HEK293 (cell line): ENCODE data around the gene CACNA1D.

Experiments used
- CTCF ChIA-PET: fragments of 350-600 bp; formaldehyde crosslinking; extraction: SDS; loops from one replicate; lab custom pipeline; 2021; ENCODE audit warnings: antibody characterized with exemption; lab: Yijun Ruan, JAX
- POLR2A ChIA-PET: fragments of 300-600 bp; formaldehyde crosslinking; extraction: SDS; loops from one replicate; lab custom pipeline; 2020; ENCODE audit warnings: antibody characterized with exemption, inconsistent platforms; lab: Yijun Ruan, JAX
- H3K27ac ChIP-seq: fragments of 200-500 bp; sonication (Bioruptor generic); 2 replicates; pipeline ENCODE4 v1.5.1; 2014; ENCODE audit warnings: low read depth, low read length, control low read depth, inconsistent platforms; ENCODE audit errors: extremely low read depth
- H3K36me3 ChIP-seq, 2 experiments: fragments of 200-500 bp in 1 of 2; sonication (Bioruptor generic) in 1 of 2; 1 replicate in 1 of 2; 2 replicates in 1 of 2; pipeline ENCODE4 v1.5.1; 2014 to 2017; ENCODE audit warnings: inconsistent platforms in 2 of 2, low read length in 2 of 2; ENCODE audit not compliant: control insufficient read depth in 2 of 2, insufficient read depth in 1 of 2
- H3K4me1 ChIP-seq: fragments of 200-500 bp; sonication (Bioruptor generic); 2 replicates; pipeline ENCODE4 v1.5.1; 2014; ENCODE audit warnings: mild to moderate bottlenecking, low read length, inconsistent platforms; ENCODE audit not compliant: control insufficient read depth, insufficient read depth
- H3K4me3 ChIP-seq: 2 replicates; pipeline ENCODE4 v1.5.1; 2011; ENCODE audit warnings: low read depth, mild to moderate bottlenecking, control low read depth, low read length, moderate library complexity
- H3K9me3 ChIP-seq: fragments of 200-500 bp; sonication (Bioruptor generic); 2 replicates; pipeline ENCODE4 v1.5.1; 2014; ENCODE audit warnings: low read depth, low read length, inconsistent platforms; ENCODE audit not compliant: control insufficient read depth, insufficient read depth
- REPIN1 ChIP-seq: fragments of 450-650 bp; formaldehyde crosslinking; IDR thresholded peaks from 2 replicates; pipeline ENCODE4 v1.5.1; 2017; ENCODE audit warnings: missing biosample characterization, missing genetic modification characterization, low read depth
- ZBTB20 ChIP-seq: fragments of 450-650 bp; formaldehyde crosslinking; IDR thresholded peaks from 2 replicates; pipeline ENCODE4 v1.5.1; 2016; ENCODE audit warnings: missing biosample characterization, missing genetic modification characterization
- ZNF132 ChIP-seq: fragments of 450-650 bp; formaldehyde crosslinking; IDR thresholded peaks from 2 replicates; pipeline ENCODE4 v1.5.1; 2017; ENCODE audit warnings: missing biosample characterization, missing genetic modification characterization, borderline replicate concordance
- ZNF280D ChIP-seq: fragments of 450-650 bp; formaldehyde crosslinking; IDR thresholded peaks from 2 replicates; pipeline ENCODE4 v1.5.1; 2016; ENCODE audit warnings: missing biosample characterization, missing genetic modification characterization
- ZNF394 ChIP-seq: fragments of 450-650 bp; formaldehyde crosslinking; IDR thresholded peaks from 2 replicates; pipeline ENCODE4 v1.5.1; 2016; ENCODE audit warnings: missing biosample characterization, missing genetic modification characterization, mild to moderate bottlenecking, moderate library complexity, borderline replicate concordance
- ZNF433 ChIP-seq: fragments of 450-650 bp; formaldehyde crosslinking; IDR thresholded peaks from 2 replicates; pipeline ENCODE4 v1.5.1; 2016; ENCODE audit warnings: missing biosample characterization, missing genetic modification characterization, low read depth
- ZNF510 ChIP-seq: fragments of 450-650 bp; formaldehyde crosslinking; IDR thresholded peaks from 2 replicates; pipeline ENCODE4 v1.5.1; 2018; ENCODE audit warnings: mild to moderate bottlenecking, missing genetic modification characterization, missing biosample characterization; ENCODE audit not compliant: insufficient replicate concordance
- ZNF585B ChIP-seq: fragments of 450-650 bp; formaldehyde crosslinking; IDR thresholded peaks from 2 replicates; pipeline ENCODE4 v1.5.1; 2016; ENCODE audit warnings: missing biosample characterization, missing genetic modification characterization
- ZNF776 ChIP-seq: fragments of 450-650 bp; formaldehyde crosslinking; IDR thresholded peaks from 2 replicates; pipeline ENCODE4 v1.5.0; 2017; ENCODE audit warnings: missing biosample characterization, missing genetic modification characterization, borderline replicate concordance
- ZSCAN4 ChIP-seq: fragments of 450-650 bp; formaldehyde crosslinking; IDR thresholded peaks from 2 replicates; pipeline ENCODE4 v1.5.1; 2017; ENCODE audit warnings: missing biosample characterization, missing genetic modification characterization

CACNA1D gene

GRCh38 chr3:53795789-53796560 is 301.6 kb downstream of the CACNA1D start:
- H3K4me1 ChIP-seq, result no peaks in the 10 kb centered on the region
- H3K4me3 ChIP-seq, result no peak overlapping the region
- CTCF ChIA-PET, result interaction anchor here (0.7 kb wide), 1 partner anchor 57 kb away, joined by 3 read pairs; no protein-coding TSS in a partner anchor
- TF ChIP-seq REPIN1 (tag by site-specific recombination) (no peak), ZNF433 (tag by site-specific recombination) (no peak), ZBTB20 (0 out of 2 replicates have a peak, but pooled peaks have one; percentile 24), ZNF585B (no peak), ZNF776 (no peak)
- H3K36me3 ChIP-seq, result no peaks in the 10 kb centered on the region
- POLR2A ChIA-PET, result no interaction called here
- H3K9me3 ChIP-seq, result no peaks in the 10 kb centered on the region
- H3K27ac ChIP-seq, result no peak overlapping the region

- H3K4me1 ChIP-seq, result no peaks in the 10 kb centered on the region
- POLR2A ChIA-PET, result no interaction called here
- no peak overlapping the region for H3K4me3 ChIP-seq
- no peak for TF ChIP-seq ZNF394 (tag by site-specific recombination)
- peak; percentile 62 for TF ChIP-seq ZSCAN4 (tag by site-specific recombination)
- TF ChIP-seq ZNF510 (tag by site-specific recombination), result no peak
- no peaks in the 10 kb centered on the region for H3K9me3 ChIP-seq
- H3K36me3 ChIP-seq, result no peaks in the 10 kb centered on the region
- no peak overlapping the region for H3K27ac ChIP-seq
- CTCF ChIA-PET, result no interaction called here
These were observed 303.7 kb downstream of the CACNA1D start for GRCh38 chr3:53798144-53798543.

- CTCF ChIA-PET, result no interaction called here
- Histone ChIP-seq H3K9me3 (no peaks in the 10 kb centered on the region), H3K4me1 (no peaks in the 10 kb centered on the region), H3K36me3 (no peaks in the 10 kb centered on the region), H3K27ac (no peak overlapping the region), H3K4me3 (no peak overlapping the region)
- no peak for TF ChIP-seq ZNF280D (tag by site-specific recombination)
- POLR2A ChIA-PET, result no interaction called here
These were observed 305.0 kb downstream of the CACNA1D start for GRCh38 chr3:53799338-53799865.

- CTCF ChIA-PET, result interaction anchor here (0.7 kb wide), 1 partner anchor 142 kb away, joined by 3 read pairs; no protein-coding TSS in a partner anchor
- no peak overlapping the region for H3K4me3 ChIP-seq
These were observed 305.9 kb downstream of the CACNA1D start for GRCh38 chr3:53800041-53800906.

More at GRCh38 chr3:53800041-53800906, 305.9 kb downstream of the CACNA1D start:
- H3K27ac ChIP-seq, result no peak overlapping the region
- H3K4me1 ChIP-seq, result no peaks in the 10 kb centered on the region
- TF ChIP-seq ZNF132 (tag by site-specific recombination) (no peak), ZNF776 (no peak)
- H3K36me3 ChIP-seq, result no peaks in the 10 kb centered on the region
- H3K9me3 ChIP-seq, result no peaks in the 10 kb centered on the region
- POLR2A ChIA-PET, result no interaction called here
